Measurements from ENCODE around the gene POFUT2.

GRCh38 chr21:45306453-45306831 is 18.7 kb upstream of the POFUT2 start:
- TF ChIP-seq CTCF (conservative IDR thresholded peaks at IDR 0.05; ENCODE audit: low read depth, low read length): no peak
- TF ChIP-seq EZH2 (IDR thresholded peaks at IDR 0.05; ENCODE audit: borderline replicate concordance, low read depth, low read length, poor library complexity, severe bottlenecking): no peak
